RWPE2 (cell line): Measurements from ENCODE around the gene CEP41.

Experiments
- ATAC-seq: fragments of 200-7000 bp; cut with Tn5 transposase; 3 replicates; pipeline ENCODE4 v1.9.1; 2021; ENCODE audit warnings: low read depth
- DNase-seq: peaks from one replicate; pipeline ENCODE4 v3.0.0-alpha.2; 2020; ENCODE audit warnings: low spot score
- H3K27ac ChIP-seq: fragments of 450-650 bp; 2 replicates; pipeline ENCODE4 v1.5.1; 2017; ENCODE audit warnings: mild to moderate bottlenecking; ENCODE audit not compliant: poor library complexity, severe bottlenecking
- H3K27me3 ChIP-seq: fragments of 250-450 bp; sonication (Bioruptor Pico); 2 replicates; pipeline ENCODE4 v1.5.1; 2021; ENCODE audit warnings: mild to moderate bottlenecking, moderate library complexity; ENCODE audit not compliant: insufficient read depth, poor library complexity, severe bottlenecking
- H3K36me3 ChIP-seq: fragments of 250-450 bp; sonication (Bioruptor Pico); 2 replicates; pipeline ENCODE4 v1.5.1; 2020; ENCODE audit warnings: low read depth, mild to moderate bottlenecking, moderate library complexity
- H3K4me1 ChIP-seq: fragments of 250-450 bp; sonication (Bioruptor Pico); 2 replicates; pipeline ENCODE4 v1.5.1; 2021; ENCODE audit warnings: mild to moderate bottlenecking, moderate library complexity; ENCODE audit not compliant: insufficient read depth, poor library complexity, severe bottlenecking
- H3K4me3 ChIP-seq: fragments of 250-450 bp; sonication (Bioruptor Pico); 2 replicates; pipeline ENCODE4 v1.5.1; 2021; ENCODE audit warnings: mild to moderate bottlenecking, moderate library complexity; ENCODE audit not compliant: severe bottlenecking
- H3K9me3 ChIP-seq: fragments of 250-450 bp; sonication (Bioruptor Pico); 2 replicates; pipeline ENCODE4 v1.5.1; 2021; ENCODE audit warnings: mild to moderate bottlenecking, moderate library complexity; ENCODE audit not compliant: severe bottlenecking
- TF ChIP-seq, protein P1 (sequence below): fragments of 450-650 bp; IDR thresholded peaks from one replicate; pipeline ENCODE4 v1.5.1; 2017; ENCODE audit warnings: mild to moderate bottlenecking, moderate library complexity; ENCODE audit not compliant: poor library complexity, severe bottlenecking

The CEP41 gene

DNA sequence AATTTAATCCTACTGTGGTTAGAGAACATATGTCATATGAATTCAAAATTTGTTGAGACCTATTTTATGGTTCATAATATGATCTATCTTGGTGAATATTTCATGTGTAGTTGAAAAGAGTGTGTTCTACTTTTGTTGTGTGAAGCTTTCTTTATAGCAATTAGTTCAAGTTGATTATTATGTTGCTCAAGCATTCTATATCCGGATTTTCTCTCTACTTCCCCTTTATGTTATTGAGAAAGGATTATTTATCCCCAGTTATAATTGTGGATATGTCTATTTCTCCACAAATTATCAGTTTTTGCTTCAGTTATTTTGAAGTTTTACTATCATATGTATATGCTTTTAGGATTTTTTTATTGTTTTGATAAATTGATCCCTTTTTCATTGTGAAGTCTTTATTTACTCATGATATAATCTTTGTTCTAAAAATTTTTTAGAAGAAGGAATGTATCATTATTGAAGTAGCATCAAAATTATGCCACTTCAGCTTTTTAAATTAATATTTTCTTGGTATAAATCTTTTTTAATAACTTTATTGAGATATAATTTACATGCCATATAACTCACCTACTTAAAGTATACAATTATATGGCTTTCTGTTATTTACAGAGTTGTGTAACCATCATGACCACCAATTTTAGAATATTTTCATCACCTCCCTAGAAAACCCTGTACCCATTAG is 39.0 kb upstream of the CEP41 start:
- Histone ChIP-seq H3K4me3 (no peak overlapping the region), H3K36me3 (no peaks in the 10 kb centered on the region), H3K27ac (no peak overlapping the region), H3K27me3 (no peaks in the 10 kb centered on the region), H3K4me1 (no peaks in the 10 kb centered on the region), H3K9me3 (peaks cover 8% of the 10 kb centered on the region)
- ATAC-seq (no peak), DNase-seq (no peak)
- TF ChIP-seq, protein P1, sequence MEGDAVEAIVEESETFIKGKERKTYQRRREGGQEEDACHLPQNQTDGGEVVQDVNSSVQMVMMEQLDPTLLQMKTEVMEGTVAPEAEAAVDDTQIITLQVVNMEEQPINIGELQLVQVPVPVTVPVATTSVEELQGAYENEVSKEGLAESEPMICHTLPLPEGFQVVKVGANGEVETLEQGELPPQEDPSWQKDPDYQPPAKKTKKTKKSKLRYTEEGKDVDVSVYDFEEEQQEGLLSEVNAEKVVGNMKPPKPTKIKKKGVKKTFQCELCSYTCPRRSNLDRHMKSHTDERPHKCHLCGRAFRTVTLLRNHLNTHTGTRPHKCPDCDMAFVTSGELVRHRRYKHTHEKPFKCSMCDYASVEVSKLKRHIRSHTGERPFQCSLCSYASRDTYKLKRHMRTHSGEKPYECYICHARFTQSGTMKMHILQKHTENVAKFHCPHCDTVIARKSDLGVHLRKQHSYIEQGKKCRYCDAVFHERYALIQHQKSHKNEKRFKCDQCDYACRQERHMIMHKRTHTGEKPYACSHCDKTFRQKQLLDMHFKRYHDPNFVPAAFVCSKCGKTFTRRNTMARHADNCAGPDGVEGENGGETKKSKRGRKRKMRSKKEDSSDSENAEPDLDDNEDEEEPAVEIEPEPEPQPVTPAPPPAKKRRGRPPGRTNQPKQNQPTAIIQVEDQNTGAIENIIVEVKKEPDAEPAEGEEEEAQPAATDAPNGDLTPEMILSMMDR = no peak

DNA sequence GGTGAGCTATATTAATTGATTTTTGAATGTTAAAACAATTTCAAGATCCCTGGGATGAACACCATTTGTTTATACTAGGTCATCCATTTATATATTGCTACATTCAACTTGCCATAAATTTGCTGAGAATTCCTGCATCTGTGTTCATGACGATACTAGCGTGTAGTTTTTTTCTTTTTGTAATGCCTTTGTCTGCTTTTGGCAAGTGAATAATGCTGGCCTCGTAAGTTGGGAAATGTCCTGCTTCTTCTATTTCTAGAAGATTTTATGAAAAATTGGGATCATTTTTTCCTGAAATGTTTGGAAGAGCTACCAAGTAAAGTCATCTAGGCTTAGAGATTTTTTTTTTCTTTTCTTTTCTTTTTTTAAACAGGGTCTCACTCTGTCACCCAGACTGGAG is 38.2 kb upstream of the CEP41 start:
- H3K9me3 ChIP-seq = peaks cover 8% of the 10 kb centered on the region
- H3K27ac ChIP-seq = no peak overlapping the region
- ATAC-seq = no peak
- H3K4me3 ChIP-seq = no peak overlapping the region
- H3K36me3 ChIP-seq = no peaks in the 10 kb centered on the region
- TF ChIP-seq, protein P1 = no peak
- no peak for DNase-seq
- no peaks in the 10 kb centered on the region for H3K27me3 ChIP-seq
- H3K4me1 ChIP-seq = no peaks in the 10 kb centered on the region

DNA sequence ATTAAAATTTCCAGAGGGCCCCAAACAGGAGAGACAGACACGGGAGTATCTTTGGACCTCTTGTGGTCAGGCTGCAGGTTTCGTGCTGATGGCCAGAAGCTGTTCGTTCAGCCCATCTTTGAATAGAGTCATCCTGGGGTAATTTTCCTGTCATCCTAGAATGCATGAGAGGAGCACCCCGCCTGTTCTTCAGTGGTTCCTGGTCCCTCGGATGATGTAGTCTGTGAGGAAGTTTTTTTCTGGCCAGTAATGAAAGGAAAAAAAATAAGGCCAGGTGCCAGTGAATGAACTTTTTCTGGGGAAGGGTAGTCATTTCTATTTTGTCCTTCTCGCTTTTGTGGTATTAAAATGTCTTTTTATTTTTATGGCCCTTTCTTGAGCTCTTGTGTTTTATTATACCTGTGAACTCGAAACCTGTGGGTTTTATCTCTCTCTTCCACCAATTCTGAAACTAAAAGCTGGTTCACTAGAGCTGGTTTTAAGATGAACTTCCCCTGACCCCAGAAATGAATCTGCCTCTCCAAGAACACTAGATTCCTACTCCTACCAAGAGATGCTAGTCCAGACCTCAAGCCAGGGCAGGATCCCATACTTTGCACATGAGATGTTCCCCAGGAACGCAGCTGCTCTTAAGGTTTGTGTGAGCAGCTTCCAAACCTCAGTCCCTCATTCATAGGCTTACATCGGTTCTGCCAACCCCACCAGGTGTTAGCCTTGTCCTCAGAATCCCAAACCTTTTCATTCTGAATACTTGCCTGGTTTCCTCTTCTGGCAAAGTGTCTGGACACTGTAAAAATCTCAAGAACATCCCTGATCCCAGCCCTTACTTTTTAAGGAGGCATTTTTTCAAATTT is 35.7 kb upstream of the CEP41 start:
- H3K36me3 ChIP-seq = no peaks in the 10 kb centered on the region
- no peak overlapping the region for H3K4me3 ChIP-seq
- DNase-seq = no peak
- no peak overlapping the region for H3K27ac ChIP-seq
- H3K9me3 ChIP-seq = peaks cover 8% of the 10 kb centered on the region
- TF ChIP-seq, protein P1 = no peak
- no peak for ATAC-seq
- H3K4me1 ChIP-seq = no peaks in the 10 kb centered on the region
- no peaks in the 10 kb centered on the region for H3K27me3 ChIP-seq

DNA sequence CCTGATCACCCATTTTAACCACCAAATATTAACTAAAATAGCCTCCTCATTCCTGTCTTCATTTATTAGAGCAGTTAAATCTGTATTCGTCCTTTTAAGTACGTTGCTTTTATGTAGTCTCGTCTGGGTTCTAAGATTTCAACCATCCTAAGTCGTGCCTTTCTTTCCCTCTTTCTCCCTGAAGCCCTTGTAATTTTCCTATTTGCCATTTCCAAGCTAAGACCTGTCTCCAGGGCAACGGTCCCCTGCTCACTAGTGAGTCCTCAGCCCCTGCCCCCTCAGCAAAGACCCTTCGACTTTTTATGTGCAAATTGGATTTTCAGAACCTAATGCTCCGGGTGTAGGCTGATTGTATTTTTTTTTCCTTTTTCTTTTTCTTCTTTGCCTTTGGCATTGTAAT is 35.0 kb upstream of the CEP41 start:
- H3K9me3 ChIP-seq = peaks cover 8% of the 10 kb centered on the region
- H3K27me3 ChIP-seq = no peaks in the 10 kb centered on the region
- H3K4me3 ChIP-seq = no peak overlapping the region
- ATAC-seq (no peak), DNase-seq (no peak)
- H3K27ac ChIP-seq = no peak overlapping the region
- H3K36me3 ChIP-seq = no peaks in the 10 kb centered on the region
- H3K4me1 ChIP-seq = no peaks in the 10 kb centered on the region
- TF ChIP-seq, protein P1 = no peak
